ENCODE data around the gene BRPF1. TPM values are rescaled to one million over a fixed set of nuclear protein-coding genes. Genes with fewer than 3 reads are reported as not detected.

The BRPF1 gene
- total and polyA plus RNA-seq, 4 donors: 10.4 to 18.9 (median 15.9) TPM

GRCh38 chr3:9729419-9729818 is 2.1 kb upstream of the BRPF1 start:
- peaks cover 4% of the 10 kb centered on the region for H3K27me3 ChIP-seq (ENCODE audit: control insufficient read depth, insufficient read depth, low read length)
- peaks cover 18% of the 10 kb centered on the region for H3K4me1 ChIP-seq (ENCODE audit: control insufficient read depth, insufficient read depth, low read length)
- WGBS (ENCODE audit: insufficient coverage): 89% methylated on average over 10 of the region's 10 CpGs

GRCh38 chr3:9730657-9731205 is 804 bp upstream of the BRPF1 start:
- H3K36me3 ChIP-seq (ENCODE audit: control insufficient read depth, insufficient read depth, low read length): peaks cover 14% of the 10 kb centered on the region
- H3K9me3 ChIP-seq (ENCODE audit: control insufficient read depth, insufficient read depth, low read length): no peaks in the 10 kb centered on the region
- peak overlapping the region; percentile 85 for H3K27ac ChIP-seq (ENCODE audit: low read depth, low read length)
- DNase-seq (ENCODE audit: low read depth in 4 of 6, low spot score in 6 of 6): no peak
- peaks cover 18% of the 10 kb centered on the region for H3K4me1 ChIP-seq (ENCODE audit: control insufficient read depth, insufficient read depth, low read length)
- H3K27me3 ChIP-seq (ENCODE audit: control insufficient read depth, insufficient read depth, low read length): peaks cover 4% of the 10 kb centered on the region
- H3K4me3 ChIP-seq (ENCODE audit: low read depth, low read length): peak overlapping the region; percentile 76
- 2% methylated on average over 16 of the region's 17 CpGs for WGBS (ENCODE audit: insufficient coverage)

More at GRCh38 chr3:9729419-9729818, 2.1 kb upstream of the BRPF1 start:
- Histone ChIP-seq H3K4me3 (ENCODE audit: low read depth, low read length) (no peak overlapping the region), H3K36me3 (ENCODE audit: control insufficient read depth, insufficient read depth, low read length) (peaks cover 5% of the 10 kb centered on the region), H3K9me3 (ENCODE audit: control insufficient read depth, insufficient read depth, low read length) (no peaks in the 10 kb centered on the region), H3K27ac (ENCODE audit: low read depth, low read length) (no peak overlapping the region)
- no peak for DNase-seq (ENCODE audit: low read depth in 4 of 6, low spot score in 6 of 6)

- no peaks in the 10 kb centered on the region for H3K9me3 ChIP-seq (ENCODE audit: control insufficient read depth, insufficient read depth, low read length)
- 4% methylated on average over 40 of the region's 41 CpGs for WGBS (ENCODE audit: insufficient coverage)
- peaks cover 18% of the 10 kb centered on the region for H3K4me1 ChIP-seq (ENCODE audit: control insufficient read depth, insufficient read depth, low read length)
- H3K4me3 ChIP-seq (ENCODE audit: low read depth, low read length): peak overlapping the region; percentile 76
- DNase-seq (ENCODE audit: low read depth in 4 of 6, low spot score in 6 of 6): no peak
- no peaks in the 10 kb centered on the region for H3K27me3 ChIP-seq (ENCODE audit: control insufficient read depth, insufficient read depth, low read length)
- peaks cover 27% of the 10 kb centered on the region for H3K36me3 ChIP-seq (ENCODE audit: control insufficient read depth, insufficient read depth, low read length)
- peak overlapping the region; percentile 95 for H3K27ac ChIP-seq (ENCODE audit: low read depth, low read length)
Measured at GRCh38 chr3:9732080-9732739, 675 bp downstream of the BRPF1 start.

- H3K36me3 ChIP-seq (ENCODE audit: control insufficient read depth, insufficient read depth, low read length): peaks cover 31% of the 10 kb centered on the region
- no peaks in the 10 kb centered on the region for H3K9me3 ChIP-seq (ENCODE audit: control insufficient read depth, insufficient read depth, low read length)
- WGBS (ENCODE audit: insufficient coverage): 50% methylated on average over 5 of the region's 7 CpGs
- peaks cover 18% of the 10 kb centered on the region for H3K4me1 ChIP-seq (ENCODE audit: control insufficient read depth, insufficient read depth, low read length)
- no peak overlapping the region for H3K27ac ChIP-seq (ENCODE audit: low read depth, low read length)
- H3K4me3 ChIP-seq (ENCODE audit: low read depth, low read length): peak overlapping the region; percentile 76
- no peaks in the 10 kb centered on the region for H3K27me3 ChIP-seq (ENCODE audit: control insufficient read depth, insufficient read depth, low read length)
- no peak for DNase-seq (ENCODE audit: low read depth in 4 of 6, low spot score in 6 of 6)
Measured at GRCh38 chr3:9732740-9733115, 1.2 kb downstream of the BRPF1 start.

GRCh38 chr3:9736831-9737230 is 5.3 kb downstream of the BRPF1 start:
- DNase-seq (ENCODE audit: low read depth in 4 of 6, low spot score in 6 of 6): no peak
- Histone ChIP-seq H3K27ac (ENCODE audit: low read depth, low read length) (no peak overlapping the region), H3K4me3 (ENCODE audit: low read depth, low read length) (no peak overlapping the region), H3K27me3 (ENCODE audit: control insufficient read depth, insufficient read depth, low read length) (no peaks in the 10 kb centered on the region), H3K9me3 (ENCODE audit: control insufficient read depth, insufficient read depth, low read length) (no peaks in the 10 kb centered on the region), H3K36me3 (ENCODE audit: control insufficient read depth, insufficient read depth, low read length) (peaks cover 64% of the 10 kb centered on the region), H3K4me1 (ENCODE audit: control insufficient read depth, insufficient read depth, low read length) (peaks cover 13% of the 10 kb centered on the region)
- WGBS (ENCODE audit: insufficient coverage): 100% methylated on average over 1 of the region's 2 CpGs

GRCh38 chr3:9739181-9739580 is 7.6 kb downstream of the BRPF1 start:
- Histone ChIP-seq H3K27me3 (ENCODE audit: control insufficient read depth, insufficient read depth, low read length) (no peaks in the 10 kb centered on the region), H3K36me3 (ENCODE audit: control insufficient read depth, insufficient read depth, low read length) (peaks cover 84% of the 10 kb centered on the region), H3K4me3 (ENCODE audit: low read depth, low read length) (no peak overlapping the region), H3K4me1 (ENCODE audit: control insufficient read depth, insufficient read depth, low read length) (no peaks in the 10 kb centered on the region), H3K9me3 (ENCODE audit: control insufficient read depth, insufficient read depth, low read length) (no peaks in the 10 kb centered on the region), H3K27ac (ENCODE audit: low read depth, low read length) (no peak overlapping the region)
- WGBS (ENCODE audit: insufficient coverage): 97% methylated on average over 15 of the region's 15 CpGs
- no peak for DNase-seq (ENCODE audit: low read depth in 4 of 6, low spot score in 6 of 6)

GRCh38 chr3:9742560-9742959 is 11.0 kb downstream of the BRPF1 start:
- no CpG with 5 or more reads among the region's 1 CpG for WGBS (ENCODE audit: insufficient coverage)
- Histone ChIP-seq H3K27ac (ENCODE audit: low read depth, low read length) (no peak overlapping the region), H3K4me3 (ENCODE audit: low read depth, low read length) (no peak overlapping the region), H3K4me1 (ENCODE audit: control insufficient read depth, insufficient read depth, low read length) (no peaks in the 10 kb centered on the region), H3K27me3 (ENCODE audit: control insufficient read depth, insufficient read depth, low read length) (no peaks in the 10 kb centered on the region), H3K9me3 (ENCODE audit: control insufficient read depth, insufficient read depth, low read length) (no peaks in the 10 kb centered on the region), H3K36me3 (ENCODE audit: control insufficient read depth, insufficient read depth, low read length) (peaks cover 86% of the 10 kb centered on the region)
- no peak for DNase-seq (ENCODE audit: low read depth in 4 of 6, low spot score in 6 of 6)

- 98% methylated on average over 18 of the region's 18 CpGs for WGBS (ENCODE audit: insufficient coverage)
- peaks cover 89% of the 10 kb centered on the region for H3K36me3 ChIP-seq (ENCODE audit: control insufficient read depth, insufficient read depth, low read length)
Measured at GRCh38 chr3:9743548-9743947, 12.0 kb downstream of the BRPF1 start.

GRCh38 chr3:9744162-9744561 is 12.6 kb downstream of the BRPF1 start:
- H3K4me1 ChIP-seq (ENCODE audit: control insufficient read depth, insufficient read depth, low read length): peaks cover 8% of the 10 kb centered on the region
- H3K9me3 ChIP-seq (ENCODE audit: control insufficient read depth, insufficient read depth, low read length): no peaks in the 10 kb centered on the region
- no peak overlapping the region for H3K4me3 ChIP-seq (ENCODE audit: low read depth, low read length)
- H3K27me3 ChIP-seq (ENCODE audit: control insufficient read depth, insufficient read depth, low read length): no peaks in the 10 kb centered on the region
- no peak for DNase-seq (ENCODE audit: low read depth in 4 of 6, low spot score in 6 of 6)
- WGBS (ENCODE audit: insufficient coverage): over 99% methylated on average over 11 of the region's 13 CpGs
- peaks cover 90% of the 10 kb centered on the region for H3K36me3 ChIP-seq (ENCODE audit: control insufficient read depth, insufficient read depth, low read length)
- H3K27ac ChIP-seq (ENCODE audit: low read depth, low read length): no peak overlapping the region

More at GRCh38 chr3:9743548-9743947, 12.0 kb downstream of the BRPF1 start:
- peaks cover 2% of the 10 kb centered on the region for H3K4me1 ChIP-seq (ENCODE audit: control insufficient read depth, insufficient read depth, low read length)
- H3K4me3 ChIP-seq (ENCODE audit: low read depth, low read length): no peak overlapping the region
- H3K27me3 ChIP-seq (ENCODE audit: control insufficient read depth, insufficient read depth, low read length): no peaks in the 10 kb centered on the region
- no peak for DNase-seq (ENCODE audit: low read depth in 4 of 6, low spot score in 6 of 6)
- H3K27ac ChIP-seq (ENCODE audit: low read depth, low read length): no peak overlapping the region
- H3K9me3 ChIP-seq (ENCODE audit: control insufficient read depth, insufficient read depth, low read length): no peaks in the 10 kb centered on the region

GRCh38 chr3:9745521-9745920 is 14.0 kb downstream of the BRPF1 start:
- H3K27ac ChIP-seq (ENCODE audit: low read depth, low read length): no peak overlapping the region
- WGBS (ENCODE audit: insufficient coverage): 94% methylated on average over 7 of the region's 12 CpGs
- H3K36me3 ChIP-seq (ENCODE audit: control insufficient read depth, insufficient read depth, low read length): peaks cover 80% of the 10 kb centered on the region

More at GRCh38 chr3:9745521-9745920, 14.0 kb downstream of the BRPF1 start:
- peaks cover 17% of the 10 kb centered on the region for H3K4me1 ChIP-seq (ENCODE audit: control insufficient read depth, insufficient read depth, low read length)
- H3K4me3 ChIP-seq (ENCODE audit: low read depth, low read length): no peak overlapping the region
- no peaks in the 10 kb centered on the region for H3K9me3 ChIP-seq (ENCODE audit: control insufficient read depth, insufficient read depth, low read length)
- DNase-seq (ENCODE audit: low read depth in 4 of 6, low spot score in 6 of 6): no peak
- H3K27me3 ChIP-seq (ENCODE audit: control insufficient read depth, insufficient read depth, low read length): no peaks in the 10 kb centered on the region

Measured in spinal cord (tissue), 10 donors.